Left renal pelvis (tissue), 4 donors: ENCODE measurements around the gene PODNL1. TPM values are rescaled to one million over a fixed set of nuclear protein-coding genes. Genes with fewer than 3 reads are reported as not detected.

Experiments
- DNase-seq, 4 donors: peaks; one replicate each; pipeline ENCODE4 v3.0.0-alpha.2; 2013; ENCODE audit warnings: low read depth in 4 of 4, low spot score in 3 of 4
- polyA plus RNA-seq, 4 donors: library from polyadenylated mRNA; unstranded; fragments of 120-200 nt; gene quantifications; one replicate each; pipeline ENCODE4 v1.2.1, GENCODE V29; 2013; ENCODE audit not compliant: insufficient read length in 4 of 4

The PODNL1 gene
- polyA plus RNA-seq, 4 donors = 0.86 to 1.7 (median 1.4) TPM

DNA sequence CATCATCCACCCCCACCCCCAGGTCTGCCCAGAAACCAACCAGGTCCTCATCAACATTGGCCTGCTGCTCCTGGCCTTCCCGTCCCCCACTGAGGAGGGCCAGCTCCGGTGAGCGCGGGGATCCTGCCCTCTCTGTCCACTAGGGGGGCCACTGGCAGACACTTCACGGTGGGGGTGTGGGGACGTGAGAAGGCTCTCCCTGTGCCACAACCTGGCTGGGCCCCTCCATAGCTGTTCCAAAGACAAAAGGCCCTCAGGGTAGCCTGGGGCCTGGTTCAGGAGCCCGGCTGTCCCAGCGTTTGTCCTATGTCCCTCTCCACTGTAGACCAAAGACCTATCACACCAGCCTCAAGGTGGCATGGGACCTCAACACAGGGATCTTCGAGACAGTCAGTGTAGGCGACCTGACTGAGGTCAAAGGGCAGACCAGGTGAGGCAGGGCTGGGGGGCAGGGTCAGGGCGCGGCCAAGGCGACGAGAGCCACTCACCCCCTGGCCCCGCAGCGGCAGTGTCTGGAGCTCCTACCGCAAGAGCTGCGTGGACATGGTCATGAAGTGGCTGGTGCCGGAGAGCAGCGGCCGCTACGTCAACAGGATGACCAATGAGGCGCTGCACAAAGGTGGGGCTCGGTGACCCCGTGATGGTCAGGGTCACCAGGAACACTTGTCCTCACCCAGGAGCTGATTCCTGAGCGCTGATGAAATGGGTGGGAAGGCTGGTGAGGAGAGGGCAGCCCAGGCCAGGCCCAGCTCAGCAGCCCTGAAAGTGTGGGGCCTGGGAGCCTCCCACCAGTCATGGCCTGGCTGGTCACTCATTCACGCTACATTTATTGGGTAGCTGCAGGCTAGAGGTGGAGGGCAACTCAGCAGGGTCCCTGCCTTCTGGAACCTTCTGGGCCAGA is 22.0 kb upstream of the PODNL1 start:
- DNase-seq = no peak

DNA sequence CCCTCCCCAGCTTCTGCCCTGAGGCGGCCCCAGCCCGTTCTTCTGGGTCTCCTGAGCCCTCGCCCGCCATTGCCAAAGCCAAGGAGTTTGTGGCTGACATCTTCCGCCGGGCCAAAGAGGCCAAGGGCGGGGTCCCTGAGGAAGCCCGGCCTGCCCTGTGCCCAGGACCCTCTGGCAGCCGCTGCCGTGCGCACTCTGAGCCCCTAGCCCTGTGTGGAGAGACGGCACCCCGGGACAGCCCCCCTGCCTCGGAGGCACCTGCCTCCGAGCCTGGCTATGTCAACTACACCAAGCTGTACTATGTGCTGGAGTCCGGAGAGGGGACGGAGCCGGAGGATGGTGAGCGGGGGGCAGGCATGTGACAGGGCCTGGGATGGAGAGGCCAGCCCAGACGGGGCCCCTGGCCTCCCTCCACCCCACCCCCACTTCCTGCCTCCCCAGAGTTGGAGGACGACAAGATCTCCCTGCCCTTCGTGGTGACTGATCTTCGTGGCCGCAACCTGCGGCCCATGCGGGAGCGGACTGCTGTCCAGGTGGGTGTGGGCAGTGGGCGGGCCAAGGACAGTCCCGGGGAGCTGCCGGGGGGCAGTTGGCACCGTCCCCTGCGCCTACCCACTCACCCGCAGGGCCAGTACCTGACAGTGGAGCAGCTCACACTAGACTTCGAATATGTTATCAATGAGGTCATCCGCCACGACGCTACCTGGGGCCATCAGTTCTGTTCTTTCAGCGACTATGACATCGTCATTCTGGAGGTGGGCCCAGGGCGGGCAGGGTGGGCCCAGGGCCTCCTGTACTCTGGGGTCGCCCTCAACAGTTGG is 21.1 kb upstream of the PODNL1 start:
- no peak for DNase-seq

DNA sequence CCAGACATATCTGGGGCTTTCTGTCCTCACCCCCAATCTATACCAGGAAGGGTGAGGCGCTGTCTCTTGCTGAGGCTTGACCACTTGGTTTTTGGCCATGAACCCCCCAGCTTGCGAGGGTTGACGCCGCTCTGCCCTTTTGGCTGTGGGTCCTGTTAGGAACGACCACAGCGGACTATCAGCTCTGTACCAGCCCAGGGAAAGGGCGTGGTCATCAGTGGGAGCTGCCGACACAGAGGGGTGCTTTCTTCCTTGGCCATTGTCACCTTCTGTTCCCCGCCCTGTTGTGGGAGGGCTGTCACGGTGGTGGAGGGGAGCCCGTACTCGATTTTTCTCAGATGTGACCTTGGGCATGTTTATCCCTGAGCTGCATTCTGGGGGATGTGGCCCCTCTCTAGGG is 19.8 kb upstream of the PODNL1 start:
- DNase-seq = no peak

DNA sequence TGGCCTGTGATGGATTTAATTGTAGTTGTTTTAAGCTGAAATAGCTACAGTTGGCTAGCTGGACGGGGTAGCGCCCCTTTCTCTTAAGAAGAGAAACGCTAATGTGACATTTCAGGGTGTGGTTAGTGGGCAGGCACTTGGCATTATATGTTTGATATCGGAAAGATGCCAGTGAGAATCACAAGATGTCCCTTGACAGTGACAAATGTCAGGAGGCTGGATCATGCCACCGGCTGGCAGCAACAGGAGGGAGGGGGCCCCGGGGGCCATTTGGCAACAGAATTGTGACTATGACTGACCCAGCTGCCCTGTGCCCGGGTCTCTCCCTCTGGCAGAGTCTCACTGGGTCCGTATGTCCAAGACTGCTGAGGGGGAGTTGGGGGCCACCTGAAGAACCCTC is 18.8 kb upstream of the PODNL1 start:
- DNase-seq = no peak

DNA sequence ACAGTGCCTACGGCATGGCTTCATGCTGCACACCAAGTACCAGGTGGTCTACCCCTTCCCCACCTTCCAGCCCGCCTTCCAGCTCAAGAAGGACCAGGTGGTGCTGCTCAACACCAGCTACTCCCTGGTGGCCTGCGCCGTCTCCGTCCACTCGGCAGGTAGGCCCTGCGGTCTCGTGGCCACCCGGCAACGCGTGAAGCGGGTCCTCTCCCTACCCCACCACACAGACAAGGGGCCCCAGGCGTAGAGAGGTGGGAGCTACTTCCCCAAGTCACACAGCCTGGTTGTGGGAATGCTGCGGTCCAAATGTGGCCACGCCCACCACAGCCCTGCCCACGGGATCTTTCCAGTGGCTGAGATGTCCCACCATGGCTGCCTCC is 18.1 kb upstream of the PODNL1 start:
- no peak for DNase-seq

DNA sequence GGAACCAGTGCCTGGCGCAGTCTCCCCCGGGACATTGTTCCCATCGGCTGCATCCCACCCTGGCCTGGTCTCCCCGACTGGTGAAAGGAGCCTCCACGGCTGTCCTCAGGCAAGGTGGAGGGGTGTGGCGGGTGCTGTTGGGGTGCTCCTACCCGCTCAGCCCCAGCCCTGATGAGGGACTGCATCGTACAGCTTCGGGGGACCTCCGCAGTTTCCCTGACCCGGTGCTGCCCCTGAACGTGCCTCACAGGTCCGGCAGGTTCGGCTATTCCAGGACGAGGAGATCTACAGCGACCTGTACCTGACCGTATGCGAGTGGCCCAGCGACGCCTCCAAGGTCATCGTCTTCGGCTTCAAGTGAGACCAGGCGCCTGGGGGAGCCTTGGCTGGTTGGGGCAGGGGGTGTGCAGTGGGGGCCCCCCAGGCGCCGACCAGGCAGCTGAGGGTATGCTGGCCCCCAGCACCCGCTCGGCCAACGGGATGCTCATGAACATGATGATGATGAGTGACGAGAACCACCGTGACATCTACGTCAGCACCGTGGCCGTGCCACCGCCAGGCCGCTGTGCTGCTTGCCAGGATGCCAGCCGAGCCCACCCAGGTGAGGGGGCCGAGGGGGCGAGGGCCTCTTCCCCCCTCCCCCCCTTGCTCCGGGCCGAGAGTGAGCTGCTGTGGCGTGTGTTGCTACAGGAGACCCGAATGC is 17.6 kb upstream of the PODNL1 start:
- no peak for DNase-seq

DNA sequence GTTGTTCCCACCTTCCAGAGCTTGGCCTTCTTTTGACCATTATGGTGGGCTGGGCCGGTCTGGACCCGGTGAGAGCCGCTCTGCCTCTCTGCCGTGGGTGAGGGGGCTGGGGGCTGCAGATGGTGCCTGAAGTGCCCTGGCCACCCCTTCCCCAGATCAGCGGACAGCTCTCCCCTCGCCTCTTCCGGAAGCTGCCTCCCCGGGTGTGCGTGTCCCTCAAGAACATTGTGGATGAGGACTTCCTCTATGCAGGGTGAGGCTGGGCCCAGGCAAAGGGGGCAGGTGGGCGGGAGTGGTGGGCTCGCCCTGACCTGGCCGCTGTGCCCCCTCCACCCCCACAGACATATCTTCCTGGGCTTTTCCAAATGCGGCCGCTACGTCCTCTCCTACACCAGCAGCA is 16.0 kb upstream of the PODNL1 start:
- DNase-seq = no peak

DNA sequence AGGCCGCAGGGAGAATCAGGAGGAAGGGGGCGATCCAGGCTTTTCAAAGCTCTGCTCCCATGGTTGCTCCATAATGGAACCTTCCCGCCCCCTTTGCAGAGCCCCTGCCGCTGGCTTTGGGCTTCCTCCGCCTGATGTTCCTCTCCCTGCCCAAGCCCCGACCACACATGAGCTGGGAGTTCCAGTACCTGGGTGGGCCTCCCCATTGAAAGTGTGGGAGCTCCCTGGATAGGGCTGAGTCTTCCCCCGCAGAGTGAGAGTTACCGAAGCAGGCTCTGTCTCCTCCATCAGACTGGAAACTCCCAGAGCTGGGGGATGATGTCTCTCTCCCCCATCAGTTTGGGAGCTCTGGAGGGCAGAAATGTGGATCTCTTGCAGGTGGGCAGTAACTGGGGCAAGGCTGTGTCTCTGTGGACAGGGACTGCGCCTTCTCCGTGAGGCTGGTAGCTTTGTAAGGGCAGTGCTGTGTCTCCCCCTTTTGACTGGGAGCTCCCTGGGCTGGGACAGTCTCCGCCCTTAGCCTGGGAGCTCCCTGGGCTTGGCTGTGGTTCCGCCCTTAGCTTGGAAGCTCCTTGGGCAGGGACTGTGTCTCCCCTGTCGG is 14.8 kb upstream of the PODNL1 start:
- DNase-seq = no peak

DNA sequence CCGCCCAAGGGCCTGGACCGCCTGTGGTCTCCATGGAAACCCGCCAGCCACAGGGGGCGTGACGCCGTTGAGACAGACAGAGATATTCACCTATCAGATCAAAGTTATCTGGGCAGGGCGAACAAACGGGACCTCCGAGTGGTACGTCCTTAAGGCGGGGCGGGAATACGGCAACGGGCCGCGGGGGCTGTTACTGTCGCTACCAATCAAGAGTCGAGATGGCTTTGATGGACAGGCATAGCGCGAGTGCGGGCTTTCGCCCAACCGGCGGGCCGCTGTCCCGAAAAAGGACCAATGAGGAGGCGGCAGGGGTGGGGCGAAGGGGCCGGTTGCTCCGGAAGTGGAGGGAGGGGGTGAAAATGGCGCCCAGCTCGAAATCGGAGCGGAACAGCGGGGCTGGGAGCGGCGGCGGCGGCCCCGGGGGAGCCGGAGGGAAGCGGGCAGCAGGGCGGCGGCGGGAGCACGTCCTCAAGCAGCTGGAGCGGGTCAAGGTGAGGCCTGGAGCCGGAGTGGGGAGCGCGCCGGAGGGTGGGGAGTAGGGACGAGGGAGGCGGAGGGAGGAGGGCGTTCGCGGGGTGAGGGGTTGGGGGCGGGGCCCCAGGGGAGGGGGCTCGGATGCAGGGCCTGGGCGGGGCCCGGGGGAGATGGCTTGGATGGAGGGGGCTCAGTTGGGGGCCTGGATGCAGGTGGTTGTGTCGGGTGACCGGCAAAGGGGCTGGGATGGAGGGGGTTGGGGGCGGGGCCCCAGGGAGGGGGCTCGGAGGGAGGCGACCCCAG is 14.1 kb upstream of the PODNL1 start, which contains the start of gene DCAF15:
Gene DCAF15, plus strand, starts transcription at position 356 of the 777 bp plus-strand sequence. Its CDS starts 4 bp downstream, at position 360.
- DNase-seq = peak; percentile 98 to 99 (median 98)

DNA sequence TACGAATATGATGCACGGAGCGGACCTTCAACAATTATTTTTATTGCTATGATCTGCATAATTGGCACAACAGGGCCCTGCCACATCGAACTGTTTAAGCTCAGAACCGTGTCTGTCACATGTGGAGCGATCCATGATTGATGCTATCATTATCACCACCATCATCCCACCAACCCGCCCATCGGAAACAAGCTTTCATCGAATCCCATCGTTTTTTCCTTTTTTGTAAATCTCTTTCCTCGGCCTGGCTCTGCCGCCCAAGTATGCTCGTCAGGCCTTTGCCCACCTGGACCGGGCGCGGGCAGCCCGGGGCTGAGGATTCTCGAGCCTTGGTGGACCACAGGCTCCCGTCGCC is 13.6 kb upstream of the PODNL1 start:
- DNase-seq = no peak

DNA sequence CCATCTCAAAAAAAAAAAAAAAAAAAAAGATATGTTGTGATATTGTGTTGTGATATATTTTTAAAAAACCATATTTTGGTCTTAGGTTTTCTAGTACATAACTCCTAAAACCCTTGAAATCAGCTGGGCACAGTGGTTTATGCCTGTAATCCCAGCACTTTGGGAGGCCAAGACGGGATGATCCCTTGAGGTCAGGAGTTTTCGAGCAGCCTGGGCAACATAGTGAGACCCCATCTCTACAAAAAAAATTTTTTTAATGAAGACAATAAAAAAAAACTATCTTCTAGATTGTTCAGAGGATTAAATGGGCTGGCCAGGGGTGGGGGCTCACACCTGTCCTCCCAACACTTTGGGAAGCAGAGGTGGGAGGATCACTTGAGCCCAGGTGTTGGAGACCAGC is 12.8 kb upstream of the PODNL1 start:
- no peak for DNase-seq

DNA sequence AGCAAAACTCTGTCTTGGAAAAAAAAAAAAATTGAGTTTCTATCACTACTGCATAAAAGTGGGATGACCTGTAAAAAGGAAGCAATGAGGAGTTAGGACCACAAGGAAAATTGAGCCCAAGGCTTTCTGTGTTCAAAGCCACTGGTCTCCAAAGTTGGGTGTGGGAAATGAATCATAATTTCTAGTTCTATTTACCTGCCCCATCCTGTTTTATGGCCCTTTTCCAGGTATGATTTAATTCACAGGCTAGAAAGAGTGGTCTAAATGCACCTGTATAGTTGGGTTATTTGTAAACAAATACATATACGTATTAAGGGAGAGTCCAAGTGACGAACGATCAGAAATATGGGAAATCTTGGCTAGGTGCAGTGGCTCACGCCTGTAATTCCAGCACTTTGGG is 8.2 kb upstream of the PODNL1 start:
- DNase-seq = no peak

DNA sequence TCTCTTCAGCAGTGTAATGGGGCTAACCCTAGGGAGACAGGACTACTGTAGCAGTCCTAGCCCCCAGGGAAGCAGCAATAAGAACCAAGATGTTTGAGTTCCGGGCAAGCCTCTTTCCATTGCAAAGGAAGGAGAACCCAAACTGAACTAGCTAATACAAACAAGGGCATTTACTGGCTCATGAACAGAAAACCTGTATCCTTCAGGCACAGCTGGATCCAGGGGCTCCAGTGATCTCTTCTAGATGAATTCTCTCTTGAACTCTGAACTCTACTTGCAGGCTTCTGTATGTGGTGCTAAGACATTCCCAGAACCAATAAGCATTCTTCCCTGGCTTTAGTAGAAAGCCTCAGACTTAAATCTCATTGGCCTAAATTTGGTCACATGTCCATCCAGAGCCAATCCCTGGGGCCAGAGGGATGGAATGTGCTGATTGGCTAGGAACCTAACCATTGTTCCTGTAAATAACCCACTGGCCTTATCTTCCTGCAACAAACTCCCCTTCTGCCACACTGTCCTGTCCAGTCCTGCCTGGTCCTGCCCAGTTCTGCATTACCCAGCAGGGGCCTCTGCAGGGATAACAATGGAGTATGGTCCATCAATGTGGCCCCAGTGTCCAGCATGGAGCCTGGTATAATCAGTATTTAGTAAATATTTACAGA is 3.9 kb upstream of the PODNL1 start:
- DNase-seq = no peak

DNA sequence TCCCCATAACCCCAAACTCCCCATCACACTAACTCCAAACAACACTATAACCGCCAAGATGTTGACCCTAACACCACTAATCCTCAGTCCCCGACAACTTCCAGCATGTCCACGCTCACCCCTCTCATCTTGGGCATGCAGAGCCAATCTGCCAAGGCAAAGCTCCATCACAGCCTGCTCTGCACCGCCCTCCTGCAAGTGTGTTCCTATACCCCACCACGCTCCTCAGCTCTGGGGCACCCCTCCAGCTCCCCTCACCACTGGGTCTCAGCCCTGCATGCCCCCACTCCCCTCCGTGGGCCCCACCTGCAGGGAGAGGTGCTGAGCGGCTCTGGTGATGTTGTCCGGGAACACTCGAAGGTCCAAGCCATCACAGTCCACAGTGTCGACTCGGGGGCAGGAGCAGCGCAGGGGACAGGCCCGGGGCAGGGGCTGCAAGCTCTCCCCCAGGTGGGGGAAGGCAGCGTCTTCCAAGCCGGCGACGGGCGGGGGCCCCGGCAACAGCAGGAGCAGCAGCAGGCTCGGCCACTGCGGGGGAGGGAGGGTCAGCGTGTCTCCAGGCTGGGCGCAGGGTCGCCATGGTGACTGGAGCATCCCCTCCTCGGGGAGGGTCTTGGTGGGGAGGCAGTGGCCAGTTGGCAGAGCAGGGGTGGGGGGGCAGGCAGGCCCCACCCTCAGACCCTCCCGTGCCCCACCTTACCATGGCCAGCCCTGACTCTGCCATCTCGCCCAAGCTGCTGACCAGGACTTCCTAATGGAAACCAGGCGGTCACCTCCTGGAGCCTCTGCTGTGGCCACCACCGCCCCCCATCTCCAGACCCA is 527 bp downstream of the PODNL1 start:
- DNase-seq = no peak

DNA sequence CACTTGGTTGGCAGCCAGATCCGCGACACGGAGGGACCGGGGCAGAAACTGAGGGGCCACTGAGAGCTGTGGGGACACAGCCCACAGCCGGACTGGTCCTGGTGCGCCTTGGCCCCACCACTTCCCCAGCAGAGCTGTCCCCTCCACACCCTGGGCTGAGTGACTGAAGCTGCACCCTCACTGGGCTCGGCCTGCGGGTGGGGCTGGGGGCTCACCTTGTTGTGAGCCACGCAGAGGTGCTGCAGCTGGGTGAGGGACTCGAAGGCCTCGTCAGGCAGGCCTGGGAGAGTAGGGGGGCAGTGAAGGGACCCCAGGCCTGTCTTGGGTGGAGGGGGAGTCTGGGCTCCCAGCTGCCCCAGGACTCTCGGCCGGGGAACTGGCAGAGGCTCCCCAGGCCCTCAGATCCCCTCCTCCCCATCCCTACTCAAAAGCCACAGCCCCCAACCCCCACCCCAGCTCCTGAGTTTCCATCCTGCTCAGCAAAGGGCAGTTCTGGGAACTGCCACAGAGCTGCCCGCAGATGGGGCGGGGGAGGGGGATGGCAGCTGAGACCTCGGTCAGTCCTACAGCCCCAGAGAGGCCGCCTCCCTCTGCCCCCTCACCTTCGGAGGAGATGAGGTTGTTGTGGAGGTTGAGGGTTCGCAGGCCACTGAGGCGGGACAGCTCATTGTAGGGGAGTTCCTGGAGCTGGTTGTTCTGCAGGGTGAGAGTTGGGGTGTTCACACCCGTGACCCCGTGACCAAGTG is 2.3 kb downstream of the PODNL1 start:
- no peak for DNase-seq

DNA sequence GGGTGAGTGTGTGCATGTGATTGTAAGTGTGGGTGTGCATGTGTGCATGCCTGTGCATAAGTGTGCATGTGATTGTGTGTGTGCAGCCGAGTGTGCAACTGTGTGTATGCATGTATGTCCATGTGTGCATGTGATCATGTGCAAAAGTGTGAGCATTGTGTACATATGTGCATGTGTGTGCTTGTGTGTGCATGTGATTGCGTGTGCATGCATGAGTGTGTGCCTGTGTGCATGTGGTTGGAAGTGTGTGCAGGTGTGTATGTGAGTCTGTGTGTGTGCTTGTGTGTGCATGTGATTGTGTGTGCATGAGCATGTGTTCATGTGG is 3.5 kb downstream of the PODNL1 start:
- DNase-seq = no peak

DNA sequence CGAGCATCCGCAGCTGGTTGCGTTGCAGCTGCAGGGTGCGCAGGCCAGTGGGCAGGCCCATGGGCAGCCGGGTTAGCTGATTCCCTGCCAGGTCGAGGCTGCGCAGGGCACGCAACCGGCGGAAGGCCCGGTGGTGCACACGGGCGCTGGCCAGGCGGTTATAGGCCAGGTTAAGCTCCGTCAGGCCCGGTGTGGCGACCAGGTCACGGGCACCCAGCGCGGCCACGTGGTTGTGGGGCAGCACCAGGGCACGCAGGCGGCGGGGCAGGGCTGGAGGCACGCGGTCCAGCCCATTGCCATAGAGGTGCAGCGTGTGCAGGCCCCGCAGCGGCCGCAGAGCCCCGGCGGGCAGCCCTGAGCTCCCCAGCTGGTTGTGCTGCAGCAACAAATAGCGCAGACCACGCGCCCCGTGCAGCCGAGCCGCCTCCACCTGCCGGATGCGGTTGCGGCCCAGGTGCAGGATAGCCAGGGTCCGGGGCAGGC is 5.3 kb downstream of the PODNL1 start:
- DNase-seq = no peak

DNA sequence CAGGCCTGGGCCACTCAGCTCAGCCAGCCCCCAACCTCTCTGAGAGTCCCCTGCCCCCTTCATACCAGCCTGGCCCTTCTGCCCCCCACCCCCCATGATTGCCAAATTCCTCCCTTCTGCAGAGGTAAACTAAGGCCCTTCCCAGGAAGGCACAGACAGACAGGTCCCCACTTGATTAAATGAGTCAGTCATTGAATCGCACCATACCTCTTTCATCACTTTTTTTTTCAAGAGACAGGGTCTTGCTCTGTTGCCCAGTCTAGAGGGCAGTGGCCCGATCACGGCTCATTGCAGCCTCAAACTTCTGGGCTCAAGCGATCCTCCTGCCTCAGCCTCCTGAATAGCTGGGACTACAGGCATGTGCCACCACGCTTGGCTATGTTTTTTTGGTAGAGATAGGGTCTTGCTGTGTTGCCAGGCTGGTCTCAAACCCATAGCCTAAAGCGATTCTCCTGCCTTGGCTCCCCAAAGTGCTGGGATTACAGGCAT is 6.0 kb downstream of the PODNL1 start:
- no peak for DNase-seq
